Small intestine (tissue), 7 donors: ENCODE measurements around the gene RNASEH2A. TPM values are rescaled to one million over a fixed set of nuclear protein-coding genes. Genes with fewer than 3 reads are reported as not detected.
"Not testable (repeated sequence)": the region's sequence is repeated elsewhere in the genome, so short reads cannot be mapped to it uniquely, and the experiment has no call there.

Source experiments
- DNase-seq, 2 donors: peaks; one replicate each; pipeline versions ENCODE4 v3.0.0 to v3.0.0-alpha.2; 2013
- FAIRE-seq: peaks from 2 replicates; lab custom pipeline; 2012; peaks lifted over from hg19 to GRCh38; lab: Jason Lieb, UNC
- H3K27ac ChIP-seq, 3 donors: one replicate each; pipeline ENCODE4 v1.5.1; 2013; ENCODE audit warnings: low read length in 2 of 3, mild to moderate bottlenecking in 2 of 3, control low read depth in 1 of 3, inconsistent platforms in 1 of 3, low read depth in 1 of 3, moderate library complexity in 1 of 3
- H3K27me3 ChIP-seq, 3 donors: one replicate each; pipeline ENCODE4 v1.6.1; 2013; ENCODE audit warnings: low read length in 3 of 3, inconsistent platforms in 1 of 3; ENCODE audit not compliant: control insufficient read depth in 3 of 3, insufficient read depth in 3 of 3
- H3K36me3 ChIP-seq, 3 donors: one replicate each; pipeline ENCODE4 v1.6.1; 2013; ENCODE audit warnings: low read length in 3 of 3, inconsistent platforms in 1 of 3, low read depth in 1 of 3, mild to moderate bottlenecking in 1 of 3, moderate library complexity in 1 of 3; ENCODE audit not compliant: control insufficient read depth in 3 of 3, insufficient read depth in 2 of 3
- H3K4me1 ChIP-seq, 3 donors: one replicate each; pipeline ENCODE4 v1.6.1; 2013; ENCODE audit warnings: low read length in 2 of 3, inconsistent platforms in 1 of 3, low read depth in 1 of 3, mild to moderate bottlenecking in 1 of 3, moderate library complexity in 1 of 3; ENCODE audit not compliant: control insufficient read depth in 3 of 3, insufficient read depth in 2 of 3
- H3K4me3 ChIP-seq, 3 donors: one replicate each; pipeline ENCODE4 v1.5.1; 2013; ENCODE audit warnings: low read length in 3 of 3, control low read depth in 1 of 3, inconsistent platforms in 1 of 3, low read depth in 1 of 3, mild to moderate bottlenecking in 1 of 3, moderate library complexity in 1 of 3
- H3K9me3 ChIP-seq, 2 donors: one replicate each; pipeline ENCODE4 v1.6.1; 2013; ENCODE audit warnings: low read depth in 1 of 2, low read length in 1 of 2; ENCODE audit not compliant: control insufficient read depth in 2 of 2, insufficient read depth in 1 of 2
- WGBS, 3 donors: extraction: QIAGEN DNeasy Blood & Tissue Kit; methylation state at CpG; one replicate each; pipeline ENCODE4 v1.1.7; 2013; 5-methylcytosine and 5-hydroxymethylcytosine counted together
- polyA plus RNA-seq, 4 donors: library from polyadenylated mRNA; stranded (reverse) in 3 of 4; unstranded in 1 of 4; fragments of 200-250 nt in 3 of 4; fragments of 120-200 nt in 1 of 4; gene quantifications; one replicate each; pipeline versions ENCODE4 v1.2.1 to v1.2.3, GENCODE V29; 2013
- donor health status: healthy with polysubstance abuse.
- donor health status: control.
- donor health status: control.
- donor health status: Bipolar disorder and iron deficiency.
- donor health status: healthy.

The RNASEH2A gene
- polyA plus RNA-seq, 4 donors, result 3.1 to 22.3 (median 12.8) TPM

DNA sequence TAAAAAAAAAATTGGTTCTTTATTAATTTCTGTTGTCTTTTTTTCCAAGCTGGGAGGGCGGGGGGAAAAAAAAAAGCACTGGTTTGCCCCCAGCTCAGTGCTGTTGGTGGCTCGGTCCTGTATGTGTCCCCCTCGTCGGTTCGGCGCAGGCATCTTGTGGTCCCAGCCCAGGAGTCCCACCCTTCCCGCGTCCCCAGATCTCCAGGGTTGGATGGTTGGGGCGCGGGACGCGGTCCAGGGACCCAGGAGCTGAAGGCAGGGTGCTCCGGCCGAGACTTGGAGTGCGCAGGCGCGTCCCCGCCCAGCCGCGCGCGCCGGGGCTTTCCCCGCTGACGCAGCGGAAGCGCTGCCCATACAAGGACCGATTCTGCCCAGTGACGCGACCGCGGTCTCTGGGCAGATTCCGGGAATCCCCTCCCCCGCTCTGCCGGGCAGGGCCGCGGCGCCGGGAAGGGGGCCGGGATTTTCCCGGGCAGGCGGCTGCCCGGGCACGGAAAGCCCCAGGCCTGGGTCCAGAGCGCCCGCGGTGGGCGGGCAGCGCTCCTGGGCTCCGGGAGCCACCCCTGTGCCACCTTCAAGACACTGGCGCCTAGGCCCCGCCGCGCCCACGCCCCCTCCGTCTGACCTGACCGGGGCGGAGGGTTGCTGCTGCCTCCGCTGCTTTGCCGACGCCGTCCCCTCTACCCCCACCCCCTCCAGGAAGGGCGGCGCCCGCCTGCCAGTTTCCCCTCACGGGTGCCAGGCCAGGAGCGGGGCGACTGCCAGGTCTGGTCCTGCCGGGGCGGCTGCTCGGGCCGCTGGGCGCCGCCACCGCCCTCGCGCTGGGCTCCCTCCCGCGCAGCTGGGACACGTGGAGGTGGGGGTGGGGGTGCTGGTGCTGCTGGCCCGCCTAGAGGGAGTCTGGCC is 12.8 kb upstream of the RNASEH2A start:
- Histone ChIP-seq H3K27me3 (no peaks in the 10 kb centered on the region), H3K36me3 (peaks cover 0 to 24% (median 0%) of the 10 kb centered on the region in 3 donors), H3K9me3 (no peaks in the 10 kb centered on the region), H3K4me1 (peaks cover 0 to 46% (median under 1%) of the 10 kb centered on the region in 3 donors), H3K4me3 (peak overlapping the region; percentile 85 to 97 (median 89)), H3K27ac (peak overlapping the region; percentile 98 to 99 (median 98))
- 0 to 1% (median 1%) methylated on average over 69 to 81 of the region's 81 CpGs for WGBS, 3 donors
- FAIRE-seq (no peak), DNase-seq (peak; percentile 94 to 98)

DNA sequence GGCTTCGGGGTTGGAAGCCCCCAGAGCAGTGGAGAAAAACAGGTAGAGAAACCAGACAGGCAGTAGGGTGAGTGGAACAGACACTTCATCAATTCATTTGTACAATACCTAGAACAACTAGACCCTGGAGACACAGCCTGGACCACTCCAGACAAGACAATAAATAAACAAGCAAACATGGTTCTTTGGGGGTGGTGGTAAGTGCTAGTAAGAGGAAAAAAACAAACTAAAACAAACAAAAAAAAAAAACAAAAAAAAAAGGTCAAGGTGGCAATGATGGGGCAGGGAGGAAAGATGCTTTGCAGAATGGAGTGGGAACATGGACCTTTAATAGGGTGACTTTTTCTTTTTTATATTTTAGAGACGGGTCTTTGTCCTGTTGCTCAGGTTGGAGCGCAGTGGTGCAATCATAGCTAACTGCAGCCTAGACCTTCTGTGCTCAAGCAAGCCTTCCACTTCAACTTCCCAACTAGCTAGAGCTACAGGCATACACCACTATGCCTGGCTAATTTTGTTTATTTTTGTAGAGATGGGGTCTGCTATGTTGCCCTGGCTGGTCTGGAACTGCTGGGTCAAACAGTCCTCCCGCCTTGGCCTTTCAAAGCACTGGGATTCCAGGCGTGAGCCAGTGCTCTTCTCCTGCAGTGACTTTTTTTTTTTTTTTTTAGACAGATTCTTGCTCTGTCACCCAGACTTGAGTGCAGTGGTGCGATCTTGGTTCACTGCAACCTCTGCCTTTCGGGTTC is 12.0 kb upstream of the RNASEH2A start:
- H3K27me3 ChIP-seq, result no peaks in the 10 kb centered on the region
- peaks cover 0 to 32% (median 0%) of the 10 kb centered on the region in 3 donors for H3K36me3 ChIP-seq
- peaks cover 0 to 38% (median 0%) of the 10 kb centered on the region in 3 donors for H3K4me1 ChIP-seq
- no peaks in the 10 kb centered on the region for H3K9me3 ChIP-seq
- peak overlapping the region; percentile 98 to 99 (median 98) for H3K27ac ChIP-seq
- WGBS, 3 donors, result 63 to 68% (median 66%) methylated on average over 7 of the region's 7 CpGs
- FAIRE-seq, result no peak
- H3K4me3 ChIP-seq, result peak overlapping the region in 2 of 3 donors; percentile 89 to 97
- DNase-seq, result peak in 1 of 2 donors; percentile 52

DNA sequence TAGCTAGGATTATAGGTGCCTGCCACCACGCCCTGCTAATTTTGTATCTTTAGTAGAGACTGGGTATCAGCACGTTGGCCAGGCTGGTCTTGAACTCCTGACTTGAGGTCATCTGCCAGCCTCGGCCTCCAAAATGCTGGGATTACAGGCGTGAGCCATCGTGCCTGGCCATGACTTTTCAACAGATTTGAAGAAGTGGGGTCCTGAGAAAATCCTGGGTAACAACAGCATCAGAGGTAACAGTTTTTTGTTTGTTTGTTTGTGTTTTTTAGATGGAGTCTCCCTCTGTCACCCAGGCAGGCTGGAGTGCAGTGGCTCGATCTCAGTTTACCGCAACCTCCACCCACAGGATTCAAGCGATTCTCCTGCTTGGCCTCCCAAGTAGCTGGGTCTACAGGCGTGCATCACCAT is 11.4 kb upstream of the RNASEH2A start:
- 81 to 91% (median 86%) methylated on average over 9 of the region's 9 CpGs for WGBS, 3 donors
- no peak for FAIRE-seq
- peaks cover 2 to 38% (median 4%) of the 10 kb centered on the region in 3 donors for H3K36me3 ChIP-seq
- H3K9me3 ChIP-seq, result no peaks in the 10 kb centered on the region
- H3K27ac ChIP-seq, result peak overlapping the region in 2 of 3 donors; percentile 26 to 99
- H3K4me3 ChIP-seq, result no peak overlapping the region
- no peaks in the 10 kb centered on the region for H3K27me3 ChIP-seq
- peaks cover 0 to 40% (median 0%) of the 10 kb centered on the region in 3 donors for H3K4me1 ChIP-seq
- DNase-seq, result peak in 1 of 2 donors; percentile 22

DNA sequence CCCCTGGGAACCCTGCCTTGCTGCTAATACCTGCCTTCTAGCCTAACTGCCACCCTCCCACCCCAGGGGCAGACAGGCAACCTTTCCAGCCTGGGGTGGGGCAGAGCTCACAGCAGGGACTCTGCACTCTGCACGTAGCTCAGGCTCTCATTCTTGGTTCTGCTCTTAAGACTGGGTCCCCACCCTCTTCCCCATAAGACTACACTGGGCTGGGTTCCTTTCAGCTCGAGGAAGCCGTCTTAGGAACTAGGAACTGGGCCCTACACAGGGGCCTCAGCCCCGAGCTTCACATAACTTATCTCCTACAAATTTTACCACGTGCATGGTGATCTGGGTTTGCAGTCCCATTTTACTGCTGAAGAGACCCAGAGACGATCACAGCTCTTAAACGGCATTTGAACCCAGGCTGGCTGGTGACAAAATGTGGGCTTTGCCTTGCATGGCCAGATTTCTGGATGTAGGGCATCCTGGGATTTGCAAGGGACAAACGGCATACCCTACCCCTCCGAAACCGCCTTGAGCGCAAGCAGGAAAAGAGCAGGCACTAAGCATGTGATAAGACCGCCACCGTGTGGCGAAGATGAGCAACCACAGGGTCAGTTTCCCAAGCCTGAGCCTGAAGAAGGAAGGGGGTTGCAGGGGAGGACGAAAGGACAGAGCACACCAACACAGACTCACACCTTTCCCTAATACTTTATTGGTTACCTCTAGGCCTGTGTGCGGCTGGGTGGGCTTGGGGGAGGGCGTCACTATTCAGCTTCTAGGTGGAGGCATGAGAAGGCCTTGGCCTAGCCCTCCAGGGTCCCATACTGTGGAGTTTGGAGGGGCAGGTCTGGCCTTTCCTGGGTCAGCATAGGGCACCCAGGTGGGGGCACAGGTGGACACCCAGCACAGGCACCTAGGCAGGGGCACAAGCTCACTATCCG is 10.0 kb upstream of the RNASEH2A start:
- DNase-seq, result peak; percentile 94 to 95
- no peak for FAIRE-seq
- Histone ChIP-seq H3K36me3 (peaks cover 4 to 45% (median 5%) of the 10 kb centered on the region in 3 donors), H3K27ac (peak overlapping the region; percentile 86 to 99 (median 89)), H3K4me3 (peak overlapping the region in 1 of 3 donors; percentile 34), H3K4me1 (peaks cover 0 to 37% (median 4%) of the 10 kb centered on the region in 3 donors), H3K9me3 (no peaks in the 10 kb centered on the region), H3K27me3 (no peaks in the 10 kb centered on the region)
- WGBS, 3 donors, result 4 to 6% (median 5%) methylated on average over 18 of the region's 18 CpGs

DNA sequence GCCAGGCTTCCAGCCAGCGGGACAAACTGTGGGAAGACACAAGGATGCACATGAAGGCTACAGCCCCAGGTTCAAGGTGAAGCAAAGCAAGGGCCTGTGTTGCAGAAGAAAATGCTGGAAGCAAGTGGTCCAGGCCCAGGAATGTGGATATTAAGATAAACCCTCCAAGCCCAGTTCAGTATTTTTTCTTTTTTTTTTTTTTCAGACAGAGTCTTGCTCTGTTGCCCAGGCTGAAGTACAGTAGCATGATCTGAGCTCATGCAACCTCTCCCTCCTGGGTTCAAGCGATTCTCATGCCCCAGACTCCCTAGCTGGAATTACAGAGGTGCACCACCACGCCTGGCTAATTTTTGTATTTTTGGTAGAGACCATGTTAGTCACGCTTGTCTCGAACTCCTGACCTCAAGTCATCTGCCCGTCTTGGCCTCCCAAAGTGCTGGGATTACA is 9.2 kb upstream of the RNASEH2A start:
- H3K4me3 ChIP-seq, result no peak overlapping the region
- peak overlapping the region in 1 of 3 donors; percentile 99 for H3K27ac ChIP-seq
- peaks cover 0 to 40% (median 4%) of the 10 kb centered on the region in 3 donors for H3K4me1 ChIP-seq
- 91 to 94% (median 93%) methylated on average over 6 of the region's 6 CpGs for WGBS, 3 donors
- H3K36me3 ChIP-seq, result peaks cover 4 to 45% (median 5%) of the 10 kb centered on the region in 3 donors
- no peaks in the 10 kb centered on the region for H3K9me3 ChIP-seq
- DNase-seq (no peak), FAIRE-seq (no peak)
- no peaks in the 10 kb centered on the region for H3K27me3 ChIP-seq

DNA sequence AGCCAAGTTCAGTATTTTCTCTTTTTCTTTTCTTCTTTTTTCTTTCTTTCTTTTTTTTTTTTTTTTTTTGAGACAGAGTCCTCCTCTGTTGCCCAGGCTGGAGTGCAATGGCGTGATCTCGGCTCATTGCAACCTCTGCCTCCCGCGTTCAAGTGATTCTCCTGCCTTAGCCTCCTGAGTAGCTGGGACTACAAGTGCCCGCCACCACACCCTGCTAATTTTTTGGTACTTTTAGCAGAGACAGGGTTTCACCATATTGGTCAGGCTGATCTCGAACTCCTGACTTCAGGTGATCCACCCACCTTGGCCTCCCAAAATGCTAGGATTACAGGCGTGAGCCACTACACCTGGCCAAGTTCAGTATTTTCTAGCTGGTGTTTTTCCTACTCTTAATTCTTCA is 8.8 kb upstream of the RNASEH2A start:
- H3K36me3 ChIP-seq, result peaks cover 4 to 42% (median 5%) of the 10 kb centered on the region in 3 donors
- H3K9me3 ChIP-seq, H3K4me3 ChIP-seq, H3K27me3 ChIP-seq, H3K27ac ChIP-seq, FAIRE-seq, DNase-seq: not testable (repeated sequence)
- H3K4me1 ChIP-seq, result peaks cover 2 to 44% (median 4%) of the 10 kb centered on the region in 3 donors
- WGBS, 3 donors, result 93 to 96% (median 96%) methylated on average over 7 of the region's 7 CpGs

DNA sequence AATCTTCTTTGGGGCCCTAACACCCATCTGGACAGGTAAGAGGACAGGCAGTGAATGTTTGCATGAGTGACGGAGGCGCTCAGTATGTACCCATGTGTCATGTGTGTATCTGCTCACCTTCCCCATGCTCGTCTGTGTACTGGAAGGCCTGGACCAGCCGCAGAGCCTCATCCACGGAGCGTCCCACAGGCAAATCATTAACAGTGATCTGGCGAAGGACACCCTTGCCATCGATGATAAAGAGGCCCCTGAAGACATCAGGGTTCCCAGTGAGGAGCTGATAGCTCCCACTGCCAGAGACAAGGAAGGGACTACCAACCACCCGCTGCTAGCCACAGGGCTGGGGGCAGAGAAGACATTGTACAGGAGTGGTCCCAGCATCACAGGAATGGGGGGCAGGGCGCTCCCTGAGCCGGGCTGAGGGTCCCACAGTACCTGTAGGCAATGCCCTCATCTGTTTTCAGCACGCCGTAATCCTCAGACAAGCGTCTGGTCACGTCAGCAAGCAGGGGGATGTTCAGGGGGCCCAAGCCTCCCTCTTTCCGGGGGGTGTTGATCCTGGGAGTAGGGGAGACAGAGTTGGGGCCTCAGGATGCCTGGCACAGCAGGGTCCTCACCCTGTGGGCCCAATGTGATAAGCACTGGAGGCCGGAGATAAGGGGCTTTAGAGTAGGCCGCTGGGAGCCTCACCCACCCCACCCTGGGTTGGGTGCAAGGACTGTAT is 6.5 kb upstream of the RNASEH2A start:
- WGBS, 3 donors, result 67 to 84% (median 79%) methylated on average over 18 of the region's 18 CpGs
- peak overlapping the region in 1 of 3 donors; percentile 86 for H3K4me3 ChIP-seq
- H3K4me1 ChIP-seq, result peaks cover 3 to 35% (median 4%) of the 10 kb centered on the region in 3 donors
- H3K27ac ChIP-seq, result no peak overlapping the region
- H3K27me3 ChIP-seq, result no peaks in the 10 kb centered on the region
- DNase-seq (no peak), FAIRE-seq (no peak)
- H3K9me3 ChIP-seq, result no peaks in the 10 kb centered on the region
- peaks cover 4 to 38% (median 5%) of the 10 kb centered on the region in 3 donors for H3K36me3 ChIP-seq
